Gastrocnemius medialis (tissue), 4 donors: ENCODE data around the gene RBM28.

Experiments
- CTCF ChIP-seq, 5 experiments: fragments of 450-650 bp in 3 of 5; fragments of 200-600 bp in 2 of 5; sonication (generic) in 2 of 5; IDR thresholded peaks in 4 of 5; conservative IDR thresholded peaks in 1 of 5; 1 replicate in 4 of 5; 2 replicates in 1 of 5; pipeline ENCODE4 v1.5.1; 2016 to 2019; ENCODE audit warnings: antibody characterized with exemption in 5 of 5, mild to moderate bottlenecking in 3 of 5, moderate library complexity in 3 of 5
- POLR2A ChIP-seq, 2 donors: fragments of 450-650 bp; IDR thresholded peaks; one replicate each; pipeline ENCODE4 v1.6.1; 2017; ENCODE audit warnings: antibody characterized with exemption in 2 of 2, mild to moderate bottlenecking in 2 of 2, moderate library complexity in 2 of 2

GRCh38 chr7:128385988-128386925, 42.5 kb upstream of the RBM28 start:
- no peak for TF ChIP-seq CTCF (IDR thresholded peaks at IDR 0.05 in 4 of 5, conservative IDR thresholded peaks at IDR 0.05 in 1 of 5)
- no peak for TF ChIP-seq POLR2A (IDR thresholded peaks at IDR 0.05)
